GM18498 (cell line): ENCODE results near the gene RHPN2.
"Not testable (repeated sequence)": the region's sequence is repeated elsewhere in the genome, so short reads cannot be mapped to it uniquely, and the experiment has no call there.

Source experiments
- ATAC-seq: cut with Tn5 transposase; IDR thresholded peaks from one replicate; pipeline ENCODE4 v1.9.1; 2021; ENCODE audit warnings: mild to moderate bottlenecking, moderate library complexity; ENCODE audit not compliant: unreplicated experiment

Gene RHPN2

GRCh38 chr19:33032218-33032781 is 32.4 kb downstream of the RHPN2 start:
- no peak for ATAC-seq

GRCh38 chr19:33029746-33030303 is 34.9 kb downstream of the RHPN2 start:
- ATAC-seq = no peak

- ATAC-seq = not testable (repeated sequence)
Observed at GRCh38 chr19:33026602-33027001, 38.1 kb downstream of the RHPN2 start.

- not testable (repeated sequence) for ATAC-seq
Observed at GRCh38 chr19:33025468-33026238, 39.0 kb downstream of the RHPN2 start.

GRCh38 chr19:33024398-33024797 is 40.3 kb downstream of the RHPN2 start:
- ATAC-seq = no peak

- ATAC-seq = no peak
Observed at GRCh38 chr19:33022472-33023116, 42.1 kb downstream of the RHPN2 start.

- not testable (repeated sequence) for ATAC-seq
Observed at GRCh38 chr19:33010891-33011290, 53.8 kb downstream of the RHPN2 start.

GRCh38 chr19:33008738-33009137 is 56.0 kb downstream of the RHPN2 start:
- no peak for ATAC-seq

GRCh38 chr19:33005440-33005839 is 59.2 kb downstream of the RHPN2 start:
- ATAC-seq = no peak

- not testable (repeated sequence) for ATAC-seq
Observed at GRCh38 chr19:33003424-33004024, 61.2 kb downstream of the RHPN2 start.

GRCh38 chr19:33002126-33002865 is 62.4 kb downstream of the RHPN2 start:
- not testable (repeated sequence) for ATAC-seq

GRCh38 chr19:33000910-33001309 is 63.8 kb downstream of the RHPN2 start:
- no peak for ATAC-seq

GRCh38 chr19:33000510-33000909 is 64.2 kb downstream of the RHPN2 start:
- no peak for ATAC-seq

GRCh38 chr19:32998722-32999121 is 66.0 kb downstream of the RHPN2 start:
- no peak for ATAC-seq

- no peak for ATAC-seq
Observed at GRCh38 chr19:32997716-32998355, 66.9 kb downstream of the RHPN2 start.

GRCh38 chr19:32997061-32997464 is 67.6 kb downstream of the RHPN2 start:
- ATAC-seq = not testable (repeated sequence)

GRCh38 chr19:32995966-32996365 is 68.7 kb downstream of the RHPN2 start:
- ATAC-seq = not testable (repeated sequence)

GRCh38 chr19:32988724-32989123 is 76.0 kb downstream of the RHPN2 start:
- ATAC-seq = no peak

GRCh38 chr19:32988254-32988653 is 76.4 kb downstream of the RHPN2 start:
- ATAC-seq = not testable (repeated sequence)

GRCh38 chr19:32982488-32982887 is 82.2 kb downstream of the RHPN2 start:
- ATAC-seq = not testable (repeated sequence)
